Astrocyte of the spinal cord (primary cell): ENCODE results near the gene SMOC1.

Experiments
- DNase-seq: peaks from one replicate; pipeline ENCODE4 v3.0.0; 2011; ENCODE audit warnings: low read depth, low spot score
- H3K4me3 ChIP-seq: 2 replicates; pipeline ENCODE4 v1.5.1; 2011; ENCODE audit warnings: low read depth, mild to moderate bottlenecking, low read length, moderate library complexity
- CTCF ChIP-seq: IDR thresholded peaks from 2 replicates; pipeline ENCODE4 v1.5.1; 2012; ENCODE audit warnings: low read depth, mild to moderate bottlenecking, low read length, inconsistent platforms
- in situ Hi-C: cut with HindIII; loops from 2 replicates; pipeline ENCODE4 v1.10.0; 2017; ENCODE audit warnings: low sequenced_read_pairs

The SMOC1 gene

GRCh38 chr14:69917287-69917686 lies 38.1 kb downstream of the SMOC1 start:
- no peak overlapping the region for H3K4me3 ChIP-seq
- no peak for TF ChIP-seq CTCF
- in situ Hi-C loops = no loop called here
- DNase-seq = no peak

GRCh38 chr14:69919815-69920214 lies 40.6 kb downstream of the SMOC1 start:
- DNase-seq = no peak
- in situ Hi-C loops = no loop called here
- H3K4me3 ChIP-seq = no peak overlapping the region
- no peak for TF ChIP-seq CTCF

GRCh38 chr14:69921052-69921451 lies 41.8 kb downstream of the SMOC1 start:
- peak; percentile 96 for DNase-seq
- no peak for TF ChIP-seq CTCF
- H3K4me3 ChIP-seq = no peak overlapping the region
- in situ Hi-C loops = no loop called here

GRCh38 chr14:69922198-69922597 lies 43.0 kb downstream of the SMOC1 start:
- in situ Hi-C loops = no loop called here
- H3K4me3 ChIP-seq = no peak overlapping the region
- no peak for DNase-seq
- no peak for TF ChIP-seq CTCF

- peak; percentile 25 for DNase-seq
- TF ChIP-seq CTCF = no peak
- H3K4me3 ChIP-seq = no peak overlapping the region
- in situ Hi-C loops = no loop called here
Observed at GRCh38 chr14:69924201-69924600, 45.0 kb downstream of the SMOC1 start.

GRCh38 chr14:69928111-69928523 lies 48.9 kb downstream of the SMOC1 start:
- in situ Hi-C loops = no loop called here
- TF ChIP-seq CTCF = no peak
- peak; percentile 79 for DNase-seq
- H3K4me3 ChIP-seq = no peak overlapping the region

GRCh38 chr14:69930780-69931379 lies 51.7 kb downstream of the SMOC1 start:
- no peak for TF ChIP-seq CTCF
- in situ Hi-C loops = no loop called here
- DNase-seq = no peak
- H3K4me3 ChIP-seq = no peak overlapping the region
